ENCODE results near the gene LCMT1. TPM values are rescaled to one million over a fixed set of nuclear protein-coding genes. Genes with fewer than 3 reads are reported as not detected.
A peak's percentile ranks its signal among the peaks of the same experiment; 100 is the strongest.

The LCMT1 gene
- total and polyA plus RNA-seq, 2 of the 13 experiments (the other 11 are each of a cell fraction or from before 2014, with no cell fraction given): 41.2 to 48.7 TPM

- TF ChIP-seq PREB (CRISPR knock-in tag; IDR thresholded peaks at IDR 0.05) (no peak), CENPX (CRISPR knock-in tag; IDR thresholded peaks at IDR 0.05) (no peak), RBM39 (IDR thresholded peaks at IDR 0.05; ENCODE audit: low read depth, low read length, poor library complexity, severe bottlenecking) (peak; percentile 29), RAD51 (IDR thresholded peaks at IDR 0.05; ENCODE audit: borderline replicate concordance) (peak; percentile 61), GATAD1 (CRISPR knock-in tag; IDR thresholded peaks at IDR 0.05) (peak; percentile 80; the same call in 1 of the 2 replicates), ZNF282 (IDR thresholded peaks at IDR 0.05; ENCODE audit: partially characterized antibody) (no peak), ZNF121 (CRISPR knock-in tag; IDR thresholded peaks at IDR 0.05) (peak; percentile 91), ZNF432 (CRISPR knock-in tag; IDR thresholded peaks at IDR 0.05; ENCODE audit: borderline replicate concordance) (peak; percentile 91), ZNF496 (CRISPR knock-in tag; IDR thresholded peaks at IDR 0.05; ENCODE audit: insufficient replicate concordance) (no peak), ETV5 (CRISPR knock-in tag; IDR thresholded peaks at IDR 0.05; ENCODE audit: borderline replicate concordance) (peak; percentile 95), NFAT5 (CRISPR knock-in tag; IDR thresholded peaks at IDR 0.05) (no peak), ZNF367 (CRISPR knock-in tag; IDR thresholded peaks at IDR 0.05; ENCODE audit: borderline replicate concordance) (no peak), SRY (CRISPR knock-in tag; IDR thresholded peaks at IDR 0.05) (peak; percentile 95), ZNF205 (CRISPR knock-in tag; IDR thresholded peaks at IDR 0.05) (peak; percentile 91), TEAD3 (CRISPR knock-in tag; optimal IDR thresholded peaks at IDR 0.05; ENCODE audit: borderline replicate concordance) (no peak), CHCHD3 (CRISPR knock-in tag; IDR thresholded peaks at IDR 0.05) (no peak), SYNCRIP (IDR thresholded peaks at IDR 0.05; ENCODE audit: insufficient read depth, low read depth, low read length) (no peak), HOXA5 (CRISPR knock-in tag; IDR thresholded peaks at IDR 0.05) (peak; percentile 28; the same call in 1 of the 2 replicates), KMT2B (CRISPR knock-in tag; IDR thresholded peaks at IDR 0.05) (peak; percentile 69)
- TF ChIP-seq, protein P1, sequence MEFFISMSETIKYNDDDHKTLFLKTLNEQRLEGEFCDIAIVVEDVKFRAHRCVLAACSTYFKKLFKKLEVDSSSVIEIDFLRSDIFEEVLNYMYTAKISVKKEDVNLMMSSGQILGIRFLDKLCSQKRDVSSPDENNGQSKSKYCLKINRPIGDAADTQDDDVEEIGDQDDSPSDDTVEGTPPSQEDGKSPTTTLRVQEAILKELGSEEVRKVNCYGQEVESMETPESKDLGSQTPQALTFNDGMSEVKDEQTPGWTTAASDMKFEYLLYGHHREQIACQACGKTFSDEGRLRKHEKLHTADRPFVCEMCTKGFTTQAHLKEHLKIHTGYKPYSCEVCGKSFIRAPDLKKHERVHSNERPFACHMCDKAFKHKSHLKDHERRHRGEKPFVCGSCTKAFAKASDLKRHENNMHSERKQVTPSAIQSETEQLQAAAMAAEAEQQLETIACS (CRISPR knock-in tag; IDR thresholded peaks at IDR 0.05): no peak
Measured at GRCh38 chr16:25177831-25178688, 66.5 kb downstream of the LCMT1 start (continued).
